Measurements from ENCODE around the gene LAMA4.

GRCh38 chr6:112116221-112116620 is 138.1 kb downstream of the LAMA4 start:
- TF ChIP-seq, protein P1, sequence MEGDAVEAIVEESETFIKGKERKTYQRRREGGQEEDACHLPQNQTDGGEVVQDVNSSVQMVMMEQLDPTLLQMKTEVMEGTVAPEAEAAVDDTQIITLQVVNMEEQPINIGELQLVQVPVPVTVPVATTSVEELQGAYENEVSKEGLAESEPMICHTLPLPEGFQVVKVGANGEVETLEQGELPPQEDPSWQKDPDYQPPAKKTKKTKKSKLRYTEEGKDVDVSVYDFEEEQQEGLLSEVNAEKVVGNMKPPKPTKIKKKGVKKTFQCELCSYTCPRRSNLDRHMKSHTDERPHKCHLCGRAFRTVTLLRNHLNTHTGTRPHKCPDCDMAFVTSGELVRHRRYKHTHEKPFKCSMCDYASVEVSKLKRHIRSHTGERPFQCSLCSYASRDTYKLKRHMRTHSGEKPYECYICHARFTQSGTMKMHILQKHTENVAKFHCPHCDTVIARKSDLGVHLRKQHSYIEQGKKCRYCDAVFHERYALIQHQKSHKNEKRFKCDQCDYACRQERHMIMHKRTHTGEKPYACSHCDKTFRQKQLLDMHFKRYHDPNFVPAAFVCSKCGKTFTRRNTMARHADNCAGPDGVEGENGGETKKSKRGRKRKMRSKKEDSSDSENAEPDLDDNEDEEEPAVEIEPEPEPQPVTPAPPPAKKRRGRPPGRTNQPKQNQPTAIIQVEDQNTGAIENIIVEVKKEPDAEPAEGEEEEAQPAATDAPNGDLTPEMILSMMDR (IDR thresholded peaks at IDR 0.05) = peak; percentile 15; the same call in 1 of the 2 replicates
- TF ChIP-seq REST (IDR thresholded peaks at IDR 0.05; ENCODE audit: insufficient read depth in 1 of 2, low read depth in 2 of 2, low read length in 1 of 2) (no peak), SIN3A (IDR thresholded peaks at IDR 0.05; ENCODE audit: borderline replicate concordance, insufficient read depth, low read depth, low read length) (no peak)

Data from Panc1 (cell line).